Stimulated activated CD4-positive, alpha-beta T cell treated with anti-CD3 and anti-CD28 coated beads, Interleukin-2, amount 100 ng/mL, for 48 hours (primary cell): ENCODE data around the gene SNX33.
"Not testable (repeated sequence)": the region's sequence is repeated elsewhere in the genome, so short reads cannot be mapped to it uniquely, and the experiment has no call there.

Experiments
- DNase-seq, 2 donors: peaks; one replicate each; pipeline ENCODE4 v3.0.0-alpha.2; 2020

The SNX33 gene

GRCh38 chr15:75702436-75702835 lies 54.7 kb downstream of the SNX33 start:
- DNase-seq: no peak

- DNase-seq: not testable (repeated sequence)
Observed at GRCh38 chr15:75703440-75704262, 55.9 kb downstream of the SNX33 start.

DNA sequence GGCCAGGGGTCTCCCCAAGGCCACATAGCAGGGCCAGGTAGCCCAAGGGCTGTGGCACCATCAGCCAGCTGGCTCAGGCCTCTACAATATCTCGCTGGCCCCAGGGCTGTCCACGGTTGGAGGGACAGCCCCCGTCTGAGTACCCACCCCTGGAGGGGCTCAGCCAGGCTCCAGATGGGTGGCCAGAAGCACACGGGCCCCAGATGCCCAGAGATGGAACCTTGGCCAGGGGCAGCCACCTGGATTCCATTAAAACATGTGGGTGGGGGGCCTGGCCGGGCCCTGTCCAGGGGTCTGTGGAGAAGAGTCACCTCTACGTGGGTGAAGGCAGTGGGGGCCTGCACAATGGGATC lies 56.5 kb downstream of the SNX33 start:
- DNase-seq: no peak

GRCh38 chr15:75704618-75705017 lies 56.9 kb downstream of the SNX33 start:
- no peak for DNase-seq

GRCh38 chr15:75705375-75705774 lies 57.7 kb downstream of the SNX33 start:
- DNase-seq: not testable (repeated sequence)

- no peak for DNase-seq
Observed at GRCh38 chr15:75705854-75706681, 58.4 kb downstream of the SNX33 start.

DNA sequence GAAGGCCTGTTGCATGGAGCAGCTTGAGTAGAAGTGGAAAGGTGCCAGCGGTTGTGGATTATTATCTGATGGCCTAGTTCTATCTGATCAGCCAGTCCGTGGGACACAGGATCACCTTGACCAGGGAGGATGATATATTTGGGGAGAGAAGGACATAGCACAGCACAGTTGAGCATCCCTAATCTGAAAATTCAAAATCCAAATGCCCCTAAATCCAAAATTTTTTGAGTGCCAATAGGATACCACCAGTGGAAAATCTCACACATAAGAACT lies 58.9 kb downstream of the SNX33 start:
- no peak for DNase-seq

DNA sequence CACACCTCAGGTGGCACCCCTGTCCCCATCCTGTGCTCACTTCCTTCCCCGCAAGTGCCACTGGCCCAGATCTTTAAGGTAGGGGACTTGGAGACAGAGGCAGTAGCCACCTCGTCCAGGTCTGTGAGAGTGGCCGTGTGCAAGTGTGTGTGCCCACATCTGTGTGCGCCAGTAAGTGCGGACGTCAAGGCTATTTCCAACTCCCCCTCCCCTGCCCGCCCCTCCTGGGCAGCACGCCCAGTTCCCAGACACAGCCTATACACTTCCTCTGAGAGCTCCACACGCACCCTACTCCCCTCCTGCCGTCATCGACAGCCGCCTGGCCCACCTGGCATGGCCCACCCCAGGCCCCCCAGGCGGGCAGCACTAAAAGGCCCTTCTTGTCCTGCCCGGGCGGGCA lies 61.7 kb downstream of the SNX33 start:
- DNase-seq: not testable (repeated sequence)

GRCh38 chr15:75710874-75711273 lies 63.2 kb downstream of the SNX33 start:
- DNase-seq: not testable (repeated sequence)

DNA sequence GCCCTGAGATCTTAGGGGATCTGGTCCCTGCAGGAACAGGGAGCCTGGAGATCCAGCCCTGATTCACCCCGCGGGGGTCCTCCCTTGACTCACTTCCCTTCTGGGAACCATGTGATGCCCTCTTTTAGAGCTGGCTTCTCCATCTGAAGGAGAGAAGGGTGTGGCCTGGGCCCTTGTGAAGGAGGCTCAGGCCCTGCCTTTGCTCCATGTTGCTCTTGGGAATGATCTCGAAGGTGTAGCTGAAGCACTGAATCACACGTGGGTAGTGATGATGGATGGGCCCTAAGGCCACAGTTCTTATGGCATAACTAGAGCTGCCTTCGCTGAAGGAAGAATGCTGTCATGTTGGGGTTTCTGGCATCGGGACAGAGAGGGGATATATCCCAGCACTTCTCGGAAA lies 63.8 kb downstream of the SNX33 start:
- DNase-seq: not testable (repeated sequence)
